WI38 (cell line): ENCODE measurements around the gene FPGS.

Experiments
- H3K4me3 ChIP-seq: 2 replicates; pipeline ENCODE4 v1.5.1; 2011; ENCODE audit warnings: low read depth, mild to moderate bottlenecking, control low read depth, low read length
- TF ChIP-seq, protein P1 (sequence below): IDR thresholded peaks from 2 replicates; pipeline ENCODE4 v1.5.1; 2012; ENCODE audit warnings: low read depth, mild to moderate bottlenecking, control low read depth, low read length

The FPGS gene

DNA sequence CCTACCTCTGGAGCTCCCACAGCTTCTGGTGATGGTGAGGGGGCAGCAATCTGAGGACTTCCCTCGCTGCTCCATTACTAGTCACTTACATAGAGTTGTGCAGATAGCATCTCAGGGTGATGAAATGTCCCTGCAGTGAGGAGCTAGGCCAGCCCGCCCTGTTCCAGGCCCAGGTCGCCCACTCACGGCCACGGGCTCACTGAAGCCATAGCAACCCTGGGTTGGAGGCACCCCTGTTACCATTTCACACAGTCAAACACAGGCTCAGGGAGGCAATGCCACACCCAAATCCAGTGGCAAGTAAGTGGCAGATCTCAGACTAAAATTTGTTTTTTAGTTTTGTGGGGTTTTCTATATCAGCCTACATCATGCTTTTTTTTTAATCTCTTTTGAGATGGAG lies 43.8 kb upstream of the FPGS start:
- no peak overlapping the region for H3K4me3 ChIP-seq
- TF ChIP-seq, protein P1, sequence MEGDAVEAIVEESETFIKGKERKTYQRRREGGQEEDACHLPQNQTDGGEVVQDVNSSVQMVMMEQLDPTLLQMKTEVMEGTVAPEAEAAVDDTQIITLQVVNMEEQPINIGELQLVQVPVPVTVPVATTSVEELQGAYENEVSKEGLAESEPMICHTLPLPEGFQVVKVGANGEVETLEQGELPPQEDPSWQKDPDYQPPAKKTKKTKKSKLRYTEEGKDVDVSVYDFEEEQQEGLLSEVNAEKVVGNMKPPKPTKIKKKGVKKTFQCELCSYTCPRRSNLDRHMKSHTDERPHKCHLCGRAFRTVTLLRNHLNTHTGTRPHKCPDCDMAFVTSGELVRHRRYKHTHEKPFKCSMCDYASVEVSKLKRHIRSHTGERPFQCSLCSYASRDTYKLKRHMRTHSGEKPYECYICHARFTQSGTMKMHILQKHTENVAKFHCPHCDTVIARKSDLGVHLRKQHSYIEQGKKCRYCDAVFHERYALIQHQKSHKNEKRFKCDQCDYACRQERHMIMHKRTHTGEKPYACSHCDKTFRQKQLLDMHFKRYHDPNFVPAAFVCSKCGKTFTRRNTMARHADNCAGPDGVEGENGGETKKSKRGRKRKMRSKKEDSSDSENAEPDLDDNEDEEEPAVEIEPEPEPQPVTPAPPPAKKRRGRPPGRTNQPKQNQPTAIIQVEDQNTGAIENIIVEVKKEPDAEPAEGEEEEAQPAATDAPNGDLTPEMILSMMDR: no peak

DNA sequence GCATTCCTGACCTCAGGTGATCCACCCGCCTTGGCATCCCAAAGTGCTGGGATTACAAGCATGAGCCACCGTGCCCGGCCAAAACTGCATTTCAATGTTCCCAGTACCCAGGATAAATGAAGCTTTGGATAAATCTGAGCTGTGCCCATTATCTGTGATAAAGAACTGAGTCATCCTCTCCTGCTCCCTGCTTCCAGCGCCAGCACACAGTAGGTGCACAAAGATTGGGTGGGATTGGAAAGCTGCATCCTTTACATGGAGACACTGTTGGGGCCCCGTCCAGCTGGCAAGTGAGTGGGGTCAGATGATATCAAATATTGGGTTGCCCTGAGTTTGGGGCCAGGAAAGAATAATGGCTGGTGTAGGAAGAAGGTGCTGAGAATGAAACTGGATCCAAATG lies 41.6 kb upstream of the FPGS start:
- TF ChIP-seq, protein P1: no peak
- H3K4me3 ChIP-seq: no peak overlapping the region

DNA sequence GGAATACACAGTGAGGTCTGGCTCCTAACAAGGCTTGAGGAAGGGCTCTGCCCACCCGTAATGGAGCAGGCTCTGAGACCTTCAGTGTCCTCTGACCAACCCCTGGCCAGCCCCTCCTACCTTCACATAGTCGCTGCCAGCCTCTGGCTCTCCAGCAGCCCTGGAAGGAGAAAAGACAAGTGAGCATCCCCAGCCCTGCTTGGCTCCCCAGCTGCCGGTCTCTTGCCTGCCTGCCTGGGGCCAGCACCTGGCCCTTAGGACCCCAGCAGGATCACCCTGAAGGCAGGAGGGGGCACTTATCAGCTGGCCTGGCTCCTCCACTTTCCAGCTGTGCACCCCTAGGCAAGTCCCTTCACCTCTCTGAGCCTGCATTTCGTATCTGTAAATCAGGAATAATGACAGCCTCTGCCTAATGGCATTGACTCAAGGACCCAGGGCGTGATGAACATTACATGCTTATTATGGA lies 41.2 kb upstream of the FPGS start:
- TF ChIP-seq, protein P1: no peak
- H3K4me3 ChIP-seq: no peak overlapping the region

DNA sequence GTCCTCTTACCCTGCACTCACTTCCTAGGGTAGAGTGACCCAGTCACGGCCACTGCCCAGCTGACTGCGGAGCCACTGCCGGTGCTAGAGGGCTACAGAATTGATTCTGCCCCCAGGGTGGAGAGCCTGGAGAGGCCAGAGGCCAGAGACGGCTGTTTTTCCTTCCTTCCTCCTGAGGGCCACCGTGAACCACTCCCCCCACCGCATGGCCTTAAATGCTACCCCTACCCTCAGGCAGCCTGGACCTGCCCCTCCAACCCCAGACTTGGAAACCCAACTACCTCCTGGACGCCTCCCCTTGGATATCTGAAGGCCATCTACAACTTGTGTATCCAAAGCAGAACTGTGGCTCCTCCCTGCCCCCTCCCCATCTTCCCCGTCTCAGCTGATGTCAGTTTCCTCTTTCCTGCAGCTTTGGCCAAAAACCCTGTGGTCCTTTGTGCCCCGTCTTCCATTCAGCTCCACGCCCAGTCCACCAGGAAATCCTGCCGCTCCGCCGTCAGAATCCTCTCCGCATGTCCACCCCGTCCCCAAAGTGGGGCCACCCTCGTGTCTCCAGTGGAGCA lies 40.5 kb upstream of the FPGS start:
- TF ChIP-seq, protein P1: no peak
- no peak overlapping the region for H3K4me3 ChIP-seq

DNA sequence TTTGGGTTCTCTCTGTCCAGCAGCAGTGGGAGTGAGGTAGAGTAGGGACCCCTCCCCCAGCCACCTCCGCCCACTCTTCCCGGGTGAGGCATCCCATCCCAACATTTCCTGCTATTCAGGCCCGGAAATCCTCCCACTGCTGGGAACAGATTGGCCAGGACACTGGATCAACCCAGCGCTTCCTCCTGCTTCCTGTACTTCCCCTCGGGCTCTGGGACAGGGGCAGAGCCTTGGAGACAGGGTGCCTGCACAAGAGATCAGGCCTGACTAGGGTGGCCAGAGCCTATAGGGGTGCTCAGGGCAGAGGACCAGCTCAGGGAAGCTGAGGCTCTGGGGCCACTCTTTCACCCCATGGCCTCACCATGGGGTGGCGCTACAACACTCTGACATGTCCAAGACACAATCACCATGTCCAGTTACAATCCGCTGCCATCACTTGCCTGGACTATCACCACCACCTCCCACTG lies 38.7 kb upstream of the FPGS start:
- TF ChIP-seq, protein P1: peak; percentile 4; the same call in 1 of the 2 replicates
- H3K4me3 ChIP-seq: no peak overlapping the region

DNA sequence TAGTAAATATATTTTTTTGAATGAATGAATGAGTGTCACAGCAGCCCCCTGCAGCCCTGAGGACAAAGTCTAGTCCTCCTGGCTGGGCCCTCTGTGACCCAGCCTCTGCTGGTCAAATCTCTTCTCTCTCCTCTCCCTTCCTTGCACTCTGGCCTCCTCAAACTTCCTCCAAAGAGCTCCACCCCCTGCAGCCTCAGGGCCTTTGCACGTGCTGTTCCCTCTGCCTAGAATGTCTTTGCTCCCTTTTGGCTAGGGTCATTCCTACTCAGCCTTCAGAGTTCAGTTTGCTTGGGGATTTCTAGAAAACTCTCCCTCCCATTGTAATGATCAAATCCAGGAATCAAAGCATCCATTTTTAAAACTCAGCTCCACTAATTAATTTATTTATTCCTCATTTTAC lies 37.3 kb upstream of the FPGS start:
- TF ChIP-seq, protein P1: no peak
- no peak overlapping the region for H3K4me3 ChIP-seq

DNA sequence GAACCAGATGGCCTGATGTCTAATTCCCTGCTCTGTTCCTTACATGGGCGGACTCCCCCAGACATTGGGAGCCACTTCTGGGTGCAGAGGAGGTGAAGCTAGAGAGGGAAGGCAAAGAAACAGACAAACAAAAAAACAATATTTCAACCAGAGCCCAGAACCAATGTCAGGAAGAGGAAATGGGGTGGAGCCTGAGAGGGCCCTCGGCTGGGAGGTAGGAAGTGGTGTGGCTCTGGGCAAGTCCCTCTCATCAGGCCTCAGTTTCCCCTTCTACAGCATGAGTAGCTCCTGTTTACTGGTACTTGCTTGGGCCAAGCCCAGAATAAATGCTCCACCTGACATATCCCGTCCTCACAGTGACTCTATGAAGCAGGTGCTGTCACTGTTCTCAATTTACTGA lies 35.3 kb upstream of the FPGS start:
- no peak overlapping the region for H3K4me3 ChIP-seq
- TF ChIP-seq, protein P1: no peak
